GM12878 (cell line): ENCODE measurements around the gene CR1L. TPM values are rescaled to one million over a fixed set of nuclear protein-coding genes. Genes with fewer than 3 reads are reported as not detected.

Experiments
- ASH2L ChIP-seq: fragments of 300-600, 200-600 bp; sonication (generic); IDR thresholded peaks from 2 replicates; pipeline ENCODE4 v1.6.1; 2017; ENCODE audit warnings: low read depth, mild to moderate bottlenecking, borderline replicate concordance
- BMI1 ChIP-seq: fragments of 450-650 bp; IDR thresholded peaks from 2 replicates; pipeline ENCODE4 v1.6.1; 2016; ENCODE audit warnings: mild to moderate bottlenecking, moderate library complexity, borderline replicate concordance
- SPI1 ChIP-seq: IDR thresholded peaks from 2 replicates; pipeline ENCODE4 v1.6.1; 2011; ENCODE audit warnings: low read depth, mild to moderate bottlenecking, low read length, moderate library complexity, borderline replicate concordance; ENCODE audit not compliant: insufficient read depth
- SREBF2 ChIP-seq: IDR thresholded peaks from 2 replicates; pipeline ENCODE4 v1.6.1; 2012; ENCODE audit warnings: mild to moderate bottlenecking, low read length
- polyA plus RNA-seq, 11 experiments: library from polyadenylated mRNA; depleted of rRNA in 4 of 11; unstranded in 6 of 11; stranded (reverse) in 5 of 11; fragments of >200 nt; fragmentation: Nextera tagmentation in 4 of 11; fragmentation: Illumina TruSeq in 1 of 11; extraction: Ambion mirVana in 4 of 11; extraction: Trizol in 1 of 11; gene quantifications; 1 replicate in 1 of 11; 2 replicates in 10 of 11; pipeline versions ENCODE4 v1.2.1 to v1.2.3, GENCODE V29; 2011 to 2016; ENCODE audit warnings: inconsistent platforms in 2 of 11, missing spikeins in 2 of 11, low read depth in 1 of 11
- total RNA-seq, 4 experiments: library from RNA; depleted of rRNA in 3 of 4; stranded (reverse); fragments of >200 nt in 3 of 4; fragmentation: Illumina TruSeq in 1 of 4; extraction: Trizol in 1 of 4; gene quantifications; 2 replicates each; pipeline versions ENCODE4 v1.2.1 to v1.2.3, GENCODE V29; 2013 to 2021
- TF ChIP-seq, protein P1 (sequence below): fragments of 450-650 bp; IDR thresholded peaks from 2 replicates; pipeline ENCODE4 v1.6.1; 2017; ENCODE audit warnings: antibody characterized with exemption, mild to moderate bottlenecking, moderate library complexity
- TF ChIP-seq, protein P2 (sequence below): fragments of 450-650 bp; IDR thresholded peaks from 2 replicates; pipeline ENCODE4 v1.6.1; 2016; ENCODE audit warnings: mild to moderate bottlenecking

The CR1L gene
- total and polyA plus RNA-seq, 10 of the 15 experiments (the other 5 are each of a cell fraction or from before 2014, with no cell fraction given) = 0.11 TPM; not detected in 9

- TF ChIP-seq, protein P1, sequence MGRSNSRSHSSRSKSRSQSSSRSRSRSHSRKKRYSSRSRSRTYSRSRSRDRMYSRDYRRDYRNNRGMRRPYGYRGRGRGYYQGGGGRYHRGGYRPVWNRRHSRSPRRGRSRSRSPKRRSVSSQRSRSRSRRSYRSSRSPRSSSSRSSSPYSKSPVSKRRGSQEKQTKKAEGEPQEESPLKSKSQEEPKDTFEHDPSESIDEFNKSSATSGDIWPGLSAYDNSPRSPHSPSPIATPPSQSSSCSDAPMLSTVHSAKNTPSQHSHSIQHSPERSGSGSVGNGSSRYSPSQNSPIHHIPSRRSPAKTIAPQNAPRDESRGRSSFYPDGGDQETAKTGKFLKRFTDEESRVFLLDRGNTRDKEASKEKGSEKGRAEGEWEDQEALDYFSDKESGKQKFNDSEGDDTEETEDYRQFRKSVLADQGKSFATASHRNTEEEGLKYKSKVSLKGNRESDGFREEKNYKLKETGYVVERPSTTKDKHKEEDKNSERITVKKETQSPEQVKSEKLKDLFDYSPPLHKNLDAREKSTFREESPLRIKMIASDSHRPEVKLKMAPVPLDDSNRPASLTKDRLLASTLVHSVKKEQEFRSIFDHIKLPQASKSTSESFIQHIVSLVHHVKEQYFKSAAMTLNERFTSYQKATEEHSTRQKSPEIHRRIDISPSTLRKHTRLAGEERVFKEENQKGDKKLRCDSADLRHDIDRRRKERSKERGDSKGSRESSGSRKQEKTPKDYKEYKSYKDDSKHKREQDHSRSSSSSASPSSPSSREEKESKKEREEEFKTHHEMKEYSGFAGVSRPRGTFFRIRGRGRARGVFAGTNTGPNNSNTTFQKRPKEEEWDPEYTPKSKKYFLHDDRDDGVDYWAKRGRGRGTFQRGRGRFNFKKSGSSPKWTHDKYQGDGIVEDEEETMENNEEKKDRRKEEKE = no peak
- TF ChIP-seq ASH2L (no peak), SREBF2 (no peak), SPI1 (no peak), BMI1 (no peak)
- TF ChIP-seq, protein P2, sequence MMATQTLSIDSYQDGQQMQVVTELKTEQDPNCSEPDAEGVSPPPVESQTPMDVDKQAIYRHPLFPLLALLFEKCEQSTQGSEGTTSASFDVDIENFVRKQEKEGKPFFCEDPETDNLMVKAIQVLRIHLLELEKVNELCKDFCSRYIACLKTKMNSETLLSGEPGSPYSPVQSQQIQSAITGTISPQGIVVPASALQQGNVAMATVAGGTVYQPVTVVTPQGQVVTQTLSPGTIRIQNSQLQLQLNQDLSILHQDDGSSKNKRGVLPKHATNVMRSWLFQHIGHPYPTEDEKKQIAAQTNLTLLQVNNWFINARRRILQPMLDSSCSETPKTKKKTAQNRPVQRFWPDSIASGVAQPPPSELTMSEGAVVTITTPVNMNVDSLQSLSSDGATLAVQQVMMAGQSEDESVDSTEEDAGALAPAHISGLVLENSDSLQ = no peak
- TF ChIP-seq, all 136 proteins: peak for 0
These were observed 3.6 kb downstream of the CR1L start (continued) for GRCh38 chr1:207648334-207649209.
